HG03457 (cell line): ENCODE data around the gene ZDHHC7.

ENCODE experiments used
- ATAC-seq: cut with Tn5 transposase; IDR thresholded peaks from one replicate; pipeline ENCODE4 v1.9.1; 2021; ENCODE audit warnings: moderate number of reproducible peaks; ENCODE audit not compliant: unreplicated experiment

ZDHHC7 gene

DNA sequence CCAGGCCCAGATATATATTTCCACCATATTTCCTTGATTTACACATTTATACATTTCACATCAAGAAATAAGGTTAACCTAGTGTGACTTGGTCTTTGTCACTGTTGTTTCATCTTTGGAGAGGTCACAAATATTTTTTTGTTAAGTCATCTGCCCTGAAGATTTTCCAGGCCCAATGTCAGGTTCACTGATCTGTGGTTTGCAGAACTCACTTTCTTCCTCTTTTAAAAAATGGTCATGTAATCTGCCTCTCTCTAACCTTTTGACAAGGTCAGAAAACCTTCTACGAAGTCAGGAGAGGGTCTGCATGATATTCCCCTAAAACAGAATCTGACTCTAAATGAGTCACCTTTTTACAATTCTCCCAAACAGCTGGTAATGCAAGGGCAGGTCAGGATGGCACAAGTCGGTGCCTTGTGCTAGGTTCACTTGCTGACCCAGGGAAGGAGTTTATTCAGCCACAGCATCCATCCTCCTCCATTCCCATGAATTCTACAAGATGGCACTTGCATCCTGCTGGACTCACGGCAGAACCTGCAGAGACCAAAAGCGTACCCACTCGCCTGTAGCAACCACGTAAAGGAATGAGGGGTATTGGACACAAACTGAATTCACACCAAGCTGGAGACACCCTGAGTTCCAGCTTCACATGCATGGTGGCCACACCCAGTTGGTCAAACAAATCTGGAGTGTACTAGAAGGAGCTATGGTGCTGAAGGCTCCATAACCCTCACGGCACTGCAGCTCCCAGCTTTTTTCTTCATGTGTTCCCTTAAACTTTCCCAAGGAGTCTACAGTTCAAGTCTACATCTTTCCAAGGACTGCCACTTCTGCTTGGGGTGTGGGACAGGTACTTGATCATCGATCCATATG lies 14.7 kb upstream of the ZDHHC7 start:
- ATAC-seq = no peak

DNA sequence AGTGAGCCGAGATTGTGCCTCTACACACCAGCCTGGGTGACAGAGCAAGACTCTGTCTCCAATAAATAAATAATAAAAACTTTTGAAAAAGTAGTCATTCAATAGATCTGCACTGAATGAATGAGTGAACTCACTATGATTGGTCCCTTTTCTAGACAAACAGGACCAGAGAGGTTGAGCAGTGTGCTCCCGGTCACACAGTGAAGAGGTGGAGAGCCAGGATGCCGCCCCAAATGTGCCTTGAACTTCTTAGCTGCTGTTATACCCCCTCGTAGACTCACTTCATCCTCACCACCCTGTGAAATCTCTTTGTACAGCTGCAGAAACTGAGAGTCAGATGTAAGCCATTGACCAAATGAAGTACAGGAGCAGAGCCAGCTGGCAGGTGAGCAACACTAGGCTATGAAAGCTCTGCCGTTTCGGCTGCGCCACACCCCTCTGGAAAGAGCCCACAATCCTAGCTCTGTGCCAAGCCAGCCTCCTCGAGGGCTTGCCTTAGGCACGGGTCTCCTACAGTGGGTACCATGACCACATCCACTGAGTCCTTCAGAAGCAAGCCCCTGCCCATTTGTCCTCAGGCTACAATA lies 8.4 kb upstream of the ZDHHC7 start:
- no peak for ATAC-seq

DNA sequence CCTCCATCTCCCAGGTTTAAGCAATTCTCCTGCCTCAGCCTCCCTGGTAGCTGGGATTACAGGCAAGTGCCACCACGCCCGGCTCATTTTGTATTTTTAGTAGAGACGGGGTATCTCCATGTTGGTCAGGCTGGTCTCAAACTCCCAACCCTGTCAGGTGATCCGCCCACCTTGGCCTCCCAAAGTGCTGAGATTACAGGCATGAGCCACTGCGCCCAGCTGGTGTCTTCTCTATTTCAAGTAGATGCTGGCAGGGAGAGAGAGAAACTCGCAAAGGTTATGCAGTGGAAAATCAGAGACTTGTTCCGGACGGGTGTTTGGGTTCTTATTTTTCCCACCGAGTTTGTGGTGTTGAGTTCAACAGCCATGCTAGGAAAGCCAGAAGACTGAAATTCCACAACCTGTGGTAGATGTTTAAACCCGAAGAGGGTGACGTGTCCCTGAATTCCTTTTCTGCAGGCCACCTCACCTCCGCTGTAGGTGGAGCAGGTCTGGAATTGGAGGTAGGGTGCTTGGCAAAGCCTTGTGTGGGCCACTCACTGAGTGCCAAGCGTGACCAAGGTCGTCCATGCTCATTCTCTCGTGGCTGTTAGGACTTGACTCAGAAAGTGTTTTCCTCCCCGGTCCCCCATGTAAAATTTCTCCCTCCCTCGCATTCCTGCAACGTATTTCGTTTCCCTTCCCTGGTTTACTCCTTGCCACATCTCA lies 7.3 kb upstream of the ZDHHC7 start:
- no peak for ATAC-seq

DNA sequence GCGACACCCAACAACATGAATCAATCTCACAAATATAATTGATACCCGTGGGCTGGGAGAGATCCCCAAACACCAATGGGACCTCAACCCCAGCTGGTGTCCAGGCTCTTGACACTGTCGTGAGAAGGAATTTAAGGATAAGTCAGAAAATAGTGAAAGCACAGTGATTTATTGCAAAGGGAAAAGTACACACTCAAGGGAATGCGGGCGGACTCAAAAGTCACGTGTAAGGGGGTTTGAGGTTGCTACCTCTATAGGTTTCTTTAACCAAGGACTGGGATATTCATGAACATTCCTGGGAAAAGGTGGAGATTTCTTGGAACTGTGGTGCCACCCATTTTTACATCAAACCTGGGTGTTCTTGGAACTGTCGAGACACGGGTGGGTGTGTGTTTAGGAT lies 6.3 kb upstream of the ZDHHC7 start:
- no peak for ATAC-seq

DNA sequence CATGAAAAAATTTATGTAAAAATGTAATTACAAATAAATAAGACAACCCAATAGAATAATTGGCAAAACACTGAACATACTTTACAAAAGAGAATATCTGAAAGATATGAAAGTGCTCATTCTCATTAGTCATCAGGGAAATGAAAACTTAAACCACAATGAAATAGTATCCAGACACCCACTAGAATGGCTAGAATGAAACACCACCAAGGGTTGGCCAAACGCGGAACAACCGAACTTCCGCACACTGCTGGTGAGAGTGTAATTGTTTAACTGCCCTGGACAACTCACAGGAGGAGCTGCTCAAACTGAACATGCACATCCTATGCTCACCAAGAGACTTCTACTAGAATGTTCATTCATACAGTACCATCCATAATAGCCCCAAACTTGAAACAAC lies 5.8 kb upstream of the ZDHHC7 start:
- no peak for ATAC-seq

DNA sequence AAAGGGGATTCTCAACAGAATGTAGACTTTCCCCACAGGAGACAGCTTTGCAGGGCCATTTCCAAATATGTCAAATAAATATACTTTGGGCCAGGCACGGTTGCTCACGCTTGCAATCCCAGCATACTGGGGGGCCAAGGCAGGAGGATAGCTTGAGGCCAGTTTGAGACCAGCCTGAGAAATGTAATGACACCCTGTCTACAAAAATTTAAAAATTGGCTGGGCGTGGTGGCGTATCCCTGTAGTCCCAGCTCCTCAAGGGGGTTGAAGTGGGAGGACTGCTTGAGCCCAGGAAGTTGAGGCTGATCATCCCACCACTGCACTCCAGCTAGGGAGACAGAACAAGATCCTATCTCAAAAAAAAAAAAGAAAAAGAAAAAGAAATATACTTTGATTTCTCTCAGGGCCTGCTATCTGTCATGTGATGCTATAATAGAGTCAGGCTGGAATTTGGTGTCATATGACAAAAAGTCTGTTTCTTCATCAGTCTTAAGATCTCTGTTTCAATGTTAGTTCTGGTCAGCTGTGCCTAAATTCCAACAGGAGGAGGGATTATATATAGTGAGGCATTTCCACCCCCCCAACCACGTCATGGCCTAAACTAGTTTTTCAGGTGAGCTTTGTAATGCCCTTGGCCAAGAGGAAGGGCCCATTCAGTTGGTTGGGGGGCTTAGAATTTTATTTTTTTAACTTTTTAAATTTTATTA lies 4.3 kb upstream of the ZDHHC7 start:
- ATAC-seq = no peak

DNA sequence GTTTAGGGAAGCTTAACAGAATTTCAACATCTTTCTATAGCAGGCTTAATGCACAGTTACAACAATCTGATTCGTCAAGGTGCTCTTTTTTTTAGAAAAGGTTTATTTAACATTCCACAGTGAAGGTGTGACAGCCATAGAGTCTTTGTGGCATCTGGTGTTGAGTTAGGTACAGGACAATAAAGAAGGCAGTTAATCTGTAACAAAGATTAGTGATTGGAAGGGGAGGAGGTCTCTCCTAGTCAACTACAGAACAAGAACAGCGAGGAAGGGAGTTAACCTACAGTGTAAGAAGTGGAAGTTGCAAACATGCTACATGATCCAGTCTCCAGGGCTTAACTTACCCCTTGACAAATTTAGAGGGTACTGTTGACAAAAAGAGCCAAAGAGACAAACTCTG lies 3.0 kb upstream of the ZDHHC7 start:
- ATAC-seq = no peak

DNA sequence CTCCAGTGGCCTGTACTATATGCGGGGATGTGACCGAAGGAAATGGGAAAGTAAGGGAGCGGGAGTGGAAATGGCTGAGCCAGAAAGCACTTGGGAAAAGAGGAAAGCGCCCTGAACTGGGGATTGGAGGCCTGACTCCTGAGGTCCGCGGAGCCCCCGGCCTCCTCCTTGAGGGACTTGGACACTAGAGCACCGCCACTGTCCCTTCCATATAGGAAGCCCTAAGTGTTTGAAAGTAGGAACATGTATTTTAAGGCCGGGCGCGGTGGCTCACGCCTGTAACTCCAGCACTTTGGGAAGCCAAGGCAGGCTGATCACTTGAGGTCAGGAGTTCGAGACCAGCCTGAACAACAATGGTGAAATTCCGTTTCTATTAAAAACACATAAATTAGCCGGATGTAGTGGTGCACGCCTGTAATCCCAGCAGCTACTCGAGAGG lies 530 bp upstream of the ZDHHC7 start:
- no peak for ATAC-seq

DNA sequence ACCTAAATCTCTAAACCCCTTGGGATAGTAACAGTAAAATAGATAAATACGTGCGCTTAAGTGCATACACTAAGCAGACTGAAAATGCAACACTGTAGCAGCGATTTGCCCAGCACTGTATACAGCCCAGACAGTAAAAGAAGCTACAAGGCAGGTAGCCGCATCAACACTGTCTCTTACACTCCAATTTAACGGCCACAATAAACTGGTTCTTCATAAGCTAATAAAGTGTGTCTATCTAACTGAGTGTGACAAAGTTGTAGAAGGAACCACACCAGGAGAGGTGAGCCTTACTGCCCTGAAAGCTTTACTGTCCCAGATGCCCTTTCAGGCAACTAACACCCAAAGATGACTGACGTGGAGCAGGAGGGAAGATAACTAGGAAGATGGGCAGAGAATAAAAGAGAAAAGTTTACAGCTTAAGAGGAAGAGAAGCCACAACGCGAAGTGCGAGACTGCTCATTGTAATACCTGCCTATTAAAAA lies 847 bp downstream of the ZDHHC7 start:
- no peak for ATAC-seq

DNA sequence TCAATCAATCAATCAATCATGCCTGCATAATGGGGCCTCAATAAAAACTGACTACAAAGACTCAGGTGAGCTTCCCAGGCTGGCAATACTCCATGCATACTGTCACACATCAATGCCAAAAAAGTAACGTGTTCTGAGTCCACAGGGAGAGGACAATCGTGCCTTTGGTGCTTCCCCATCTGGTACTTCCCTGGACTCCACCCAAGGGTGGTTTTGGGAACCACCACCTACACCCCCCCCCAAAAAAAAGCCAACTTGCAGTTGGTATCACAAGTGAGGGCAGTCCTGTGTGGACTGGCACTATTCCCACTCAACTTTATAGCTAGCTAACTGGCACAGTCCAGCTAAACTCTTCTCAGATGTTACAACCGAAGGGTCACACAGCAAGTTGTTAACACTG lies 3.1 kb downstream of the ZDHHC7 start:
- ATAC-seq = no peak

DNA sequence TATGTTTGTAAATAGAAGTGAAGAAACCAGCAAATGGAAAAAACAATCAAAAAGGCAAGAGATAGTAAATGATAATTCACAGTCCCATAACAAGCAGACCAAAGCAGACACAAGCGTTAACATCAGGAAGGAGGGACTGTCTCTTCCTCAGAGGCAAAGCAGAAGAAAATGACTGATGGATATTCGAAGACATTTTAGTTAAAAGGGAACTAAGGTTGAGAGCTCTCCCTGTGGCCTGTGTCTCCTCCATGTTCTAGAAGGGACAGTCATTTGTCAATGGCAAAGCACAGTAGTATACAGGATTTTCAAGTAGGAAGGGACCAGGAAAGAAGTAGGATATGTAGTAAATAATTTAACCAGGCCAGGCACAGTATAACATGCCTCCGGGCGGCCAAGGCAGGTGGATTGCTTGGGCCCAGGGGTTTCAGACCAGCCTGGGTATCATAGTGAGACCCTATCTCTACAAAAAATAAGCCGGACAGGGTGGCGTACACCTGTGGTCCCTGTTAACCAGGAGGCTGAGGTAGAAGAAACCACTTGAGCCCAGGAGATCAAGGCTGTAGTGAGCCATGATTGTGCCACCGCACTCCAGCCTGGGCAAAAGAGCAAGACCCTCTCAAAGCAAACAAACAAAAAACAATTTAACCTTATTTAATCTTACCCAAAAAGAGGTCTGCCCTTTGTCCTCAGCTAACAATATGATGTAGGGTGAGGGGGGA lies 3.7 kb downstream of the ZDHHC7 start:
- no peak for ATAC-seq

DNA sequence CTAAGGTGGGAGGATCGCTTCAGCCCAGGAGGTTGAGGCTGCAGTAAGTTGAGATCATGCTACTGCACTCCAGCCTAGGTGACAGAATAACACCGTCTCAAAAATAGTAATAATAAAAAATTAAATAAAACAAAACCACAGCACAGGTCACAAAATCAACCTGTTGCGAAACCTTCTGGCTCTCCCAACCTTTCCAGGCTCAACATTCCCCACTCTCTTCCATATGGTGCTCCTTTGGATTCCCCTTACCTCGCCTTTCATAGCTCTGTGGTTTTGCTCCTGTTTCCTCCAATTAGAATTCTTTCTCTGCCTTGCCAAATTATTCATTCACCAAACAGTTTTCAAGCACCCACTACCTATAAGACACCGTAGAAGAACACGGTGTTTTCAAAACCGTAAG lies 4.7 kb downstream of the ZDHHC7 start:
- ATAC-seq = no peak

DNA sequence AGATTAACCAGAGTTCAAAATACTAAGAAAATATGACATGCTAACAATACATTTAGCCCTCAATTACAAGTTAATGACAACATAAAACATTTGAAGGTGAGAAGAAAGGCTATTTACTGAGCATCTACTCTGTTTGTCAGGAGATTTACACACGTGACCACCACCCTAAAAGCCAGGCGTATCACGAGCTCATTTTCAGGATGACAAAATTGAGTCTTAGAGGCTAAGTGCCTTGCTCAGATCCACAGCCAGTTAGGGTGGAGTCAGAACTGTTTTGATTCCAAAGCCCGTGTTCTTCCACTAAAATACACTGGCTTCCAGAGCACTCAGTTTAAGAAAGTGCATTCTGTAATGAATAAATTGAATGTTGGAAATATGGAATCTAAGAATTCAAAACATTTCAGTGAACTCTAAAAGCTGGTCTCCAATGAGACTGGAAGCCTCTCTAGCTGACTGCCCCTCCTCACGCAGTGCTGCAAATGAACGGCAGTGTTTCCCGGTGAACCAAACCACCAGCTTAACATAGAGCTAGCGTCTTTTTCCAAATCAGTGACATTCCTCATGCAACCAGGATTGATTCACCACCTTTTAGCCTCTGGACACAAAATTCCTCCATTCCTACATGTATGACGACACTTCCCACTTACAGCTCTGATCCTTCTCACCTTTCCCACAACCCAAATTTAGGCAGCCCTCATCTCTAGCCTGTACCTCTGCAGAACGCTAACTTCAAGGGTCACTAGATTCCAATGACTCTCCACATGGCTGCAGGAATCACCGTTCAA lies 5.9 kb downstream of the ZDHHC7 start:
- no peak for ATAC-seq

DNA sequence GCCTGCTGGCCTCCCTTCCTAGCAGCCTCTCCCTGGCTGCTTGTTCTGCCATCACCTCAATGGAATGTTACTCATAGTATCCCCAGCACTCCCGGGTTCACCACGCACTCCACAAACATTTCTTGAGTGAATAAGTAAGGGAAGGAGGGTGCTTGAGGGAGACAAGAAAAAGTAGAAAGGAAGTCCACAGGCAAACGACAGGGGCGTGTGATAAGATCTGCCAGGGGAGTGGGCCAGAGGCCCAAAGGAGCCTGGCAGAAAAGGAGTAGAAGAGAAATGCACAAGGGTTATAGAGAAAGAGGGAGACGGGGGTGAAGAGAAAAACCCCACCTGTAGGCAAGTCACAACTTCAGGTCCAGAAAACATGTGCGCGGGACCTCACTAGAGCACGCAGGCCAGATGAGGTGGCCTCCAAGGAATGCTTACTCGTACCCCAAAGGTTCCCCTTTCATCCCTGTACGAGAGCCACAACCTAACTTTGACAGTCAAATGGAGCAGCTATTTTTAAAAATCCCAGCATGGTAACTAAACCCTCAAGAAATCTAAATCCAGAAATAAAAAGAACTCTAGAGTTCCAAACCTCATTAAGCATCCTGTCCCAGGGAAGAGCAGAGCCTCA lies 6.6 kb downstream of the ZDHHC7 start:
- ATAC-seq = no peak

DNA sequence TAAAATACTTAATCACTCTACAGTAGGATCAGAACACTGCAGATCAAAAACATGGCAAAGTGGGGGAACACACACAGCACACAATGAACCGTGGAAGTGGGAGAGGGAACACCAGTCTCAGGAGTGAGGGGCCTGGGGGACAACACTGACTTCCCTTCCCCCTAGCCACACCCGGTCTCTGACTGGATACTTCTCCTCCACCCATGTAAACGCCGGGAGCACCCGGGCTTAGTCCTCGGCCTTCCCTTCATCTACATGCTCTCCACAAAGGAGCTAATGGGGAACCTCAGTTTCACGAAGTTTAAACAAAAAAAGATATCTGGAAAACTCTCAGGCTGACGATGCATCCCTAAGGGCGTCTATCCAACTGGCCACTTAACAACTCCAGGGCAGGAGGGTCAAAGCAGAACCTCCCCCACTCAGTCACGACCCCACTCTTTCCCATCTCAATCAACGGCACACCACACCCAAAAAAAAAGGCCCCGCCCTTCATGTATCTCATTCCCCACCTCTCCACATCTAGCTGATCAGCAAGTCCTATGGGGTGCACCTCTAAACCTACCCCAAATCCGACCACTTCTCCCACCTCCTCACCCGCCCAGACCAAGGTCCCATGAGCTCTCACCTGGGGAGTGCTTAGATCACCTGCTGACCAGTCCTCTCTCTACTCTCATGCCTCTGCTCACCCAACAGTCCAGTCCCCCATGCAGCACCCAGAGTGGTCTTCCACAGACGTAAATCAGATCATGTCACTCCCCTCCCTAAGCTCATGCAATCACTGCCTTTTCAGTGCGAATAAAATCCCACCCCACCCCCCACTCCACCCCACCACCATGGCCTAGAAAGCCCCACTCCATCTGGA lies 7.4 kb downstream of the ZDHHC7 start:
- no peak for ATAC-seq

DNA sequence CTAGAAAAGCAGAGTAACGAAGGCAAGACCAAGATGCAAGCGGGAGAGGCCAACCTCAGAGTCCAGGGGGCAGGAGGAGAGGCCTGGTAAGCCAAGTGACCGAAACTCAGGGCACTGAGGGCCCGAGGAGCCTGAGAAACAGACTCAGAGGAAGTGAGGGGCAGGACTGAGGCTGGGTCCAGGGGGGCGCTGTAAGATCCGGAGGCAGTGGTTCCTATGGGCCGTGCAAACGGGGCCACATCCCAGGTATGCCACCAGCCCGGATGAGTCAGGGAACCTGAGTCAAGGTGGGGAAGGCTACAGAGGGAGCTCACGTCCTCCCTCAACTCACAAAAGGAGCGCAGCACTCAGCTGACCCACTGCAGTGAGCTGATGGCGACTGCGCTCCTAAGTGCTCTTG lies 8.3 kb downstream of the ZDHHC7 start:
- no peak for ATAC-seq

DNA sequence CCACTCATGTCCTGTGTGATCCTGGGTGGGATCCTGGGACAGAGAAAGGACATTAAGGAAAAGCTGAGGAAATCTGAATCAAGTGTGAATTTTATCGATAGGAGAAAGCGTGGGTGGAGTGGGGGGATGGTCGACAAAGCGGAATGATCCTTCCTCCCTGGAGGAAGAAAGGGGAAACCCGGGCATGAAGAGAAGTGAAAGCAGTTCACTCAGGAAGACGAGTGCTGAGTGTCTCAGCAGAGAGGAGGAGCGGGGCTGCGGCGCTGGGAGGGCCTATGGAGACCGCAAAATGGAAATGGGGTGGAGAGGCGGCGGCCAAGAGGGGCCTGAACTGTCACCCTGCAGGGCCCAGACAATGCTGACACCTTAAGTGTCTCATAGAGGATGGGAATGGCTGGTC lies 8.7 kb downstream of the ZDHHC7 start:
- no peak for ATAC-seq

DNA sequence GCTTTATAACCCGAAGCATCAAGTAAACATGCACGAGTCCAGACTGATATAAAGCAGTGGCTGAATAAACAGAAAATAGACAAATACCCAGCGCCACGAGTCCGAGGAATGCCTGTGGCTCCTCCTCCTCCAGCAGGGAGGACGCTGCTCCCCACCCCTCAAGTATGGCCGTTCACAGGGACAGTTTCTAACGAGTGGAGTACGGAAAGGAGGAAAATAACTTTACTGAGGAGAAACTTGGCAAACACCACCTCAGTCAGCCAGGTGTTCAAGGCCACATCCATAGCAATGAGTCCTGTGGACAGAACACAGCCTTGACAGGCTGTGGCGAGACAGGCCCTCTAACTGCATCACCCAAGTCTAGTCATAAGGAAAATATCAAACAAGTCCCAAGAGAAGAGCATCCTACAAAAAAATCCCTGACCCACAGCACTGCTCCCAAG lies 9.2 kb downstream of the ZDHHC7 start:
- ATAC-seq = no peak
